GM21515 (cell line): ENCODE results near the gene DMAC2L.
"Not testable (repeated sequence)": the region's sequence is repeated elsewhere in the genome, so short reads cannot be mapped to it uniquely, and the experiment has no call there.

Experiments used
- ATAC-seq: cut with Tn5 transposase; IDR thresholded peaks from one replicate; pipeline ENCODE4 v1.9.1; 2021; ENCODE audit not compliant: unreplicated experiment

Gene DMAC2L

DNA sequence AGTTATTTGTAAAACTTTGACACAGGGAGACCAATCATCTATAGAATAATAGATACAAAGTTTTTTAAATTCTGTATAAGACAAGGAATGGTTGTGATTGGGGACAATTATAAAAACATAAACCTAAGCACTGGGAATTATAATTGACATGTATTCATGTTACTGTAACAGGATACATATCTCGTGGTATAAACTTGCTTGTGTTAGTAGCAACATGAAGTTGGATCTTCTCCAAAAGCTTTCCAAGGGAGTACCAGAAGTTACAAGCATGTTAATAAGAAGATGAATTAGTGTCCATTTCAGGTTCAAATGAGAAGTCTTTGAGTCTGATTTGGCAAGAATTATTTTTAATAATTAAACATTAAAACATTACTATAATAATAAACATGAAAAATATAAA is 42.4 kb downstream of the DMAC2L start:
- no peak for ATAC-seq

DNA sequence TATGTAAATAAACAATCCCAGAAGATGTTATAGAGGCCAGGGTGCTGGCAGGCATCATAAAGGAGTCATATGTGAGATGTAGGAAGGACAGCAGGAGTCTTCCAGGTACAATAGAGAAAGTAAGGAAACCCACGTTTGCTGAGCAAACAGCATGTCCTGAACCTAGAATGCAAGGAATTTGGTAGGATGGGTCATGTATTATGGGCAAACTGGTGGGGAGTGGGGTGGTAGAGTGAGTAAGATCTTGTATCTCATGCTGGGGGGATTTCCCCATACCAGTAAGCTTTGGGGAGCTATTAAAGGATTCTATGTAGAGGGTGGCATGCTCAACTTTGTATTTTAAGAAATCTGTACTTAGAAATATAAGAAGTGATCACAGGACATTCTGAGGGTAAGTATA is 43.6 kb downstream of the DMAC2L start:
- no peak for ATAC-seq

DNA sequence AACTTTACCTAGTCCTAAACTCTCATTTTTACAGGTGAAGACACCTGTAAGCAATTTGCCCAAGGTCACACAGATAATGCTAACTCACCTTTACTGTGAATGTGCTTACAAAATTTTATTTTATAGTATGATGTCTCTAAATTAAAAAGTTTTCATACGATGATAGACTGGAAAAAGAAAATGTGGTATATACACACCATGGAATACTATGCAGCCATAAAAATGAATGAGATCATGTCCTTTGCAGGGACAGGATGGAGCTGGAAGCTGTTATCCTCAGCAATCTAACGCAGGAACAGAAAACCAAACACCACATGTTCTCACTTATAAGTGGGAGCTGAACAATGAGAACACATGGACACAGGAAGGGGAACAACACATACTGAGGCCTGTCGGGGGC is 44.2 kb downstream of the DMAC2L start:
- ATAC-seq, result not testable (repeated sequence)

DNA sequence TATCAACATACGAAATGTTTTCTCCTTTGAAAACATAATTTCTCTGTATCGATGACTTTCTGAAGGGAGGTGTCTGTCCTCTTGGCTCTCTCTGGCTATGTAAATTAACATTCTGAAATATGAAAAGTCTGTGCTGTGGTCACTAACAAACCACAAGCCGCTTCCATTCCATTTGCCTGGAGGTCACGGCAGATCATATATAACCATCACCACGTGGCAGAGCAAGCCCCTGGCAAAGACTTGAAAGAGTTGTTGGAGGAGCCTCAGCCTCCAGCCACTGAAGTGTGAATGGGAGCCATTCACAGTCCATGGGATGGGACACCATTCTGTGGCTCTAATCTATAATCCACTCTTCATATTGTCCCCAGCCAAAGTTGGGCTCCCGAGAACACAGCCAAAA is 45.0 kb downstream of the DMAC2L start:
- ATAC-seq, result no peak

DNA sequence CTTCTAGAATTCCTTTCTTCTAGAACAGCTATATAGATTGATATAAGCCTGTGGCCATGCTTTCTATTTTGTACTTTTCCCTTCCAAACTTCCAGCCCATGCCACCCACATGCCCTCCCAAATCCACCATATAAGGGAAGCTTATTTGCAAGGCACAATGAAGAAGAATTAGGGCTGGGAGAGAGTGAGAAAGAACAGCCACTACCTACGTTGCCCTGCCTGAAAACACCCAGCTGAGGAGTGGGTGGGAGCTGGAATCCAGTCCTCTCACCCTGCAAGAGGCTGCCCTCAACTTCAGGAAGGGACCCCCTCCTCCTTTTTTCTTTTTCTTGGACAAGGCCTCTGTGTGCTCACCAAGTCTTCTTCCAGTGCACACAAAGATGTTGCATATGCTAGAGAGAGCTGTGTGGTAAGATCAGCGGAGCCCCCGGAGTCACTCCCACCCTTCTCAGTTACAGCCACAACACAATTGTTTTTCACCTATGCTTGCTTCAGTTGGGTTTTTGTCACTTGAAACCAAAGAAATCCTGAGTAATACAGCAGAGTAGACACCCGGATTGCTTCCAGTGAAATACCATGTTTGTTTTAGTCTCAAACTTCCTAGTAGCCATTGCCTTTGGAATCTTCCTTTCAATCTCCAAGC is 45.8 kb downstream of the DMAC2L start:
- no peak for ATAC-seq

DNA sequence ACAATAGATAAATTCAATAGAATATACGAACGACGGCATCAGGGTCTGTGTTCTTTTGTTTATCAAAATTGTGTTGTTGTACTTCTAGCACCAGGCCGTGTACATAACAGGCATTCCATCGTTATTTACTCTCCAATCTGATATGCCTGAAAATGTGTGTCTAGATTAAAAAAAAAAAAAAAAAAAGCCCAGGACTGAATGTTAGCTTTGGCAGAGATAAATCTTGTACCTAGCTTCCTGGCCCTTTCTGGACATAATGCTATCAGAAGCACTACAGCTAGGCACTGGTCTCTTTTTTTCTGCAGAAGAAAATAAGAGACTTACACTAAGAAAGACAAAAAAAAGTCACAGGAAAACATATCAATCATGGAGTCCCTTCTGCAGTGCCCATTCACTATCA is 47.5 kb downstream of the DMAC2L start:
- no peak for ATAC-seq

DNA sequence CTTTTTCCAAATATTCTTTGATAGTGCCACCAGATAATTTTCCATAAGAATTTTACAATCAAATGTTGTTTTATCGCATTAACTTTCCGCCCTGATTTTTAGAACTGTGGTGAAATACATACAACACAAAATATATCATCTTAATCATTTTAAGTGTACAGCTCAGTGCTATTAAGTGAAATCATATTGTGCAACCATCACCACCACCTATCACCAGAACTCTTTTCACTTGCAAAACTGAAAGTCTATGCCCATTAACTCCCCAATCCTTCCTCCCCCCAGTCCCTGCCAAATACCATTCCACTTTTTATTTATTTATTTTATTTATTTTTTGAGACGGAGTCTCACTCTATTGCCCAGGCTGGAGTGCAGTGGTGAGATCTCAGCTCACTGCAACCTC is 48.0 kb downstream of the DMAC2L start:
- ATAC-seq, result no peak

DNA sequence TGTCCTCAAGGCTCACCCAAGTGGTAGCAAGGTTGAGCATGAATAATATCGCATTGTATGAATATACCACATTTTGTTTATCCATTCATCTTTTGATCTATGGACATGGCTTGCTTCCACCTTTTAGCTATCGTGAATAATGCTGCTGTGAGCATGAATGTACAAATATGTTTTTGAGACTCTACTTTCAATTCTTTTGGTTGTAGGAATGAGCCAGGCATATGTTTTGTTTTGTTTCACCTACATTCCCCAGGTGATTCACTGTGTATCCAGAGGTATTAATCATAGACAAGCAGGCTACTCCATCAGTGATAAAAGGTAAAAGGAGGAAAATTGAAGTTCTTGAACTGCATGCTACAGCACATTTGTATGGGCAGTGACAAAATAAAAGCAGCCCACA is 48.7 kb downstream of the DMAC2L start:
- ATAC-seq, result no peak

DNA sequence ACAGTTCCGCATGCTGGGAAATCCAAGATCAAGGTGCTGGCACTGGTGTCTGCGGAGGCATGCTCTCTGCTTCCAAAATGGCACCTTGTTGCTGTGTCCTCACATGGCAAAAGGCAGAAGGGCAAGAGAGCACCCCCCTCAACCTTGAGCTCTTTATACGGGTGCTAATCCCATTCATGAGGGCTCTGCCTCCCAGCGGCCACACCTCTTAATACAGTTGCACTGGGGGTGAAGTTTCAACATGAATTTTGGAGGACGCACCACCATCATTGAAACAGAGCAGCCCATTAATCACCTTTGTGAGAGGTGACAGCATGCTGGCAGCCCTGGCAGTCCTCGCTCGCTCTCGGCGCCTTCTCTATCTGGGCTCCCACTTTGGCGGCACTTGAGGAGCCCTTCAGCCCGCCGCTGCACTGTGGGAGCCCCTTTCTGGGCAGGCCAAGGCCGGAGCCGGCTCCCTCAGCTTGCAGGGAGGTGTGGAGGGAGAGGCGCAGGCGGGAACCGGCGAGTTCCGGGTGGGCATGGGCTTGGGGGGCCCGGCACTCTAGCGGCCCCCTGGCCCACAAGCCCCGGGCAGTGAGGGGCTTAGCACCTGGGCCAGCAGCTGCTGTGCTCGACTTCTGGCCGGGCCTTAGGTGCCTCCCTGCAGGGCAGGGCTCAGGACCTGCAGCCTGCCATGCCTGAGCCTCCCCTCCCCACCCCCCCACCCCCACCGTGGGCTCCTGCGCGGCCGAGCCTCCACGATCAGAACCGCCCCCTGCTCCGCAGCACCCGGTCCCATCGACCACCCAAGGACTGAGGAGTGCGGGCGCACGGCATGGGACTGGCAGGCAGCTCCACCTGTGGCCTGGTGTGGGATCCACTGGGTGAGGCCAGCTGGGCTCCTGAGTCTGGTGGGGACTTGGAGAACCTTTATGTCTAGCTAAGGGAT is 49.6 kb downstream of the DMAC2L start:
- not testable (repeated sequence) for ATAC-seq

DNA sequence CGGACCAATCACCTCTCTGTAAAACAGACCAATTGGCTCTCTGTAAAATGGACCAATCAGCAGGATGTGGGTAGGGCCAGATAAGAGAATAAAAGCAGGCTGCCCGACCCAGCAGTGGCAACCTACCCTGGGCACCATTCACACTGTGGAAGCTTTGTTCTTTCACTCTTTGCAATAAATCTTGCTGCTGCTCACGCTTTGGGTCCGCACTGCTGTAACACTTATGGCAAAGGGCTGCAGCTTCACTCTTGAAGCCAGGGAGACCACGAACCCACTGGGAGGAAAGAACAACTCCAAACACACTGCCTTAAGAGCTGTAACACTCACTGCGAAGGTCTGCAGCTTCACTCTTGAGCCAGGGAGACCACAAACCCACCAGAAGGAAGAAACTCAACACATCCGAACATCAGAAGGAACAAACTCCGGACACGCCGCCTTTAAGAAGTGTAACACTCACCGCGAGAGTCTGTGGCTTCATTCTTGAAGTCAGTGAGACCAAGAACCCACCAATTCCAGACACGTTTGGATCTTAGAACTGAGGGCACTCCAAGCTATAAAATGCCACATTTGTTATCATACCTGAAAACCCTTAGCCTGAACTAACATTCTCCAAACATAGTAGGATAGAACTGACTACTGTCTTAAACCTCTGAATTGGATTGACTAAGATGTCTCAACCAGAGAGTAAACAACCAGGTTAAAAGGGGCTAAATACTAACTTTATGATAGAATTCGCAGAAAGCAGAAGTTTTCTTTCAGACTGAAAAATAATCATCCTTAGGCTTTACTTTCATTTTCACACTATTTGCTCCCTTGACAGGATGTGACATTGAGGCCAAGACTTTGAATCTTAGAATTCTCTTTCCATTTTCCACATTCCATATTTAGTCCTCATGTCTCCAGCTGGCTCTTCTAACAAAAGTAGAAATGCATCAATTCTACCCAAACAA is 50.9 kb downstream of the DMAC2L start:
- peak; percentile 28 for ATAC-seq

DNA sequence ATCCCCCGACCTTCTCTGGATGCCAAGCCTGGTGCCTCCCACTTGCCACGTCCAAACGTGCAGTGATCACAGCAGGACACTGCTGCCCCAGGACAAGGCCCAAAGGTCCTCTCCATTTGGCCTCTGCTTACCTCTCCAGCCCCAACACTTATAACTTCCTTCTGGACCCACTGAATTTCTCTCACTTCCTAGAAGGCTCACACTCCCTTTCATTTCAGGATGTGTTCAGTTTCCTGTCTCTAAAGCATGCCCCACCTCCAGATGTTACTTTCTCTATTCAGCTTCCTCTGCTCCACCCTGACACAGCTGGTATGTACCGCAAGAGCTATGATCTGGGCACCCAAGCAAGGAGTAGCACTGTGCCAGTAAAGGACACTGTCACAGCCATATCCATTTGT is 51.6 kb downstream of the DMAC2L start:
- ATAC-seq, result peak; percentile 95

DNA sequence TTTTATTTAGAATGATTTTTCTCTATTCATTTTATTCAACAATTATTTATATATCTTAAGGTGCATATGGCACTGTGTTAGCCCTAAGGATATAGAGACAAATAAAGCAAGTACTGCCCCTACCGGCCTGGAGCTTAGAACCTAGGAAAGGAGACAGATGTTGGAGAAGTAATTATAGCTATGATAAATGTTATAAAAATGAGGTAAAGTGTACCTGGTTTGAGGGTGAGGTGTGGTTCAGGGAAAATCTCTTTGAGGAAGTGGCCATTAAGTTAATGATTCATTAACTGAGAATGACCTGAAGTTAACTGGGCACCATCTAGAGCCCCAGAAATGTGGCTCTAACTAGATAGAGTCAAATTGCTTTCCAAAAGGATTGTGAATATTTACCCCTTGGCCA is 52.7 kb downstream of the DMAC2L start:
- no peak for ATAC-seq

DNA sequence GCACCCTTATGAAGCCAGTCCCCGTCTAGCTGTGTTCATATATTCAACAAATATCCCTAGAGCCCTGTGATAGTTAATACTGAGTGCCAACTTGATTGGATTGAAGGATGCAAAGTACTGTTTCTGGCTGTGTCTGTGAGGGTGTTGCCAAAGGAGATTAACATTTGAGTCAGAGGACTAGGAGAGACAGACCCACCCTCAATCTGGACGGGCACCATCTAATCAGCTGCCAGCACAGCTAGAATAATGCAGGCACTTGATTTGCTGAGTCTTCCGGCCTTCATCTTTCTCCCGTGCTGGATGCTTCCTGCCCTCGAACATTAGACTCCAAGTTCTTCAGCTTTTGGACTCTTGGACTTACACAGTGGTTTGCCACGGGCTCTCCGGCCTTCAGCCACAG is 53.4 kb downstream of the DMAC2L start:
- ATAC-seq, result not testable (repeated sequence)

DNA sequence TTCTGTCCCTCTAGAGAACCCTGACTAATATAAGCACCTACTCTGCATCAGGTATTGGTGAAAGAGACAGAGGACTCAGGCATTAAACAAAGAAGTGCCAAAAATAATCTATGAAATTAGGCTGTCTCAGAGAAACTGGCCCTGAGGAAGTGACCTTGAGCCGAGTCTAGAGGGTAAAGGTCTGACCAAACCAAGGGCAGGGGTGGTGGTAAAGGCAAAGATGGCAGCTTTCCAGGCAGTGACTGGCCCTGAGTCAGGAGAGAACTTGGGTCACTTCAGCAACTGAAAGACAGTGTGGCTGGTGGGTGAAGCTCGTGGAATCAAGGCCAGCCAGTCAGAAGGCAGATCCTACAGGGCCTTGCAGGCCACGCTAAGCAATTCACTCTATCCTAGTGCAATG is 54.0 kb downstream of the DMAC2L start:
- no peak for ATAC-seq

DNA sequence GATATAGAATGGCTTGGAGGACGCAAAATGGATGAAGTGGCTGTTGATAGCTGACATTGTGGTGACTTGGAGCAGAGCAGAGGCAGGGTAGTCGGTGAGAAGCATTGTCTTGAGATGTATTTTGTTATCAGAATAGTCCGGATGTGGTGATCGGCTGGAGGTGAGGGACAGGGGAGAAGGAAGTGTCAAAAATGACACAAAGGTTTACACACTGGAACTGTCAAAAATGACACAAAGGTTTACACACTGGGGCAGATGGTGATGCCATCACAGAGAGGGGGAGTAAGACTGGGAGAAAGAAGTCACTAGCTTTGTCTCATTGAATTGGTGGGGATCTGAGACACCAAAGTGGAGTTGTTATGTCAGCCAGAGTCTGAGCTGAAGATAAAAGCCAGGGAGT is 54.5 kb downstream of the DMAC2L start:
- ATAC-seq, result no peak

DNA sequence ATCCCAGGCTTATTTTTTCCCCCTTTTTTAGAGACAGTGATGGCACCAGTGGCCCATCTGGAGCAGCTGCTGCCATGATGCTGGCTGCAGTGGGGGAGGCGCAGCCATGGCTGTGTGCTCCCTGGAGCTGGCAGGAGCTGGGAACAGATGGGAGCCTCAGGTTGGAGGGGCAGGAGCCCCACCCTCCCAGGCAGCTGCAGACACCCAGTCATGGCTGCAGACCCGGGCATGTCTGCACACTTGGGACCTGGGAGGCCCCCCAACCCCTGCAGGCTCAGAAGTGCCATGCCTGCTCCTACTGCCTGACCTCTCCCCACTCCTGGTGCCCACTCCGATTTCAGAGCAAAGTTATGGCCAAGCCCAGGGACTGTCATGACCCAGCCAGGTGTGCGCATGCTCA is 59.4 kb downstream of the DMAC2L start:
- ATAC-seq, result no peak

DNA sequence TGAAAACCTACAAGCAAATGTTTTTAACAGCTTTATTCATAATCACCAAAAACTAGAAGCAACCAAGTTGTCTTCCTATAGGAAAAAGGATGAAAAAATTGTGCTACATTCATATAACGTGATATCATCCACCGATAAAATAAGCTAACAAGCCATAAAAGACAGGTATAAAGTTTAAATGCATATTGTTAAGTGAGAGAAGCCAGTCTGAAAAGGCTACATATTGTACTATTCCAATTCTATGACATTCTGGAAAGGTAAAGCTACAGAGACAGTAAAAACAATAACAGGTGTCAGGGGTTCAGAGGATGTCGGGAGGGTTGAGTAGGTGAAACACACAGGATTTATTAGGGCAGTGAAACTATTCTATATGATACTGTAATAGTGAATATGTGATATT is 61.8 kb downstream of the DMAC2L start:
- ATAC-seq, result no peak

DNA sequence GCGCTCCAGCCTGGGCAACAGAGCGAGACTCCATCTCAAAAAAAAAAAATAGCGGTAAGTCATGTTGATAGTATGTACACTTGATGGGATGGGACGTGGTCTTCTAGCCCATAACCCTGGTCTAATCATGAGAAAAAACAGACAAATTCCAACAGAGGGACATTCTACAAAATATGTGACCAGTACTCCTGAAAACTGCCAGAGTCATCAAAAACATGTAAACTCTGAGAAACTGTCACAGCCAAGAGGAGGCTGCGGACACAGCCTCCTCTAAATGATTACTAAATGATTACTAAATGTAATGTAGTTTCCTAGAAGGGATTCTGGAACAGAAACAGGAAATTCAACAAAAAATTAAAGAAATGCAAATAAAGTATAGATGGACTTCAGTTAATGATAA is 63.6 kb downstream of the DMAC2L start:
- ATAC-seq, result no peak
